Measurements from ENCODE around the gene LANCL1.
"Not testable (repeated sequence)": the region's sequence is repeated elsewhere in the genome, so short reads cannot be mapped to it uniquely, and the experiment has no call there.

GRCh38 chr2:210450942-210451341, 25.6 kb downstream of the LANCL1 start:
- TF ChIP-seq CTCF (IDR thresholded peaks at IDR 0.05 in 2 of 3, conservative IDR thresholded peaks at IDR 0.05 in 1 of 3; ENCODE audit: borderline replicate concordance in 1 of 3, insufficient read depth in 1 of 3, low read depth in 2 of 3, low read length in 2 of 3); ZBTB33 (IDR thresholded peaks at IDR 0.05; ENCODE audit: extremely low read depth, insufficient replicate concordance, low read length); POLR2A (IDR thresholded peaks at IDR 0.05; ENCODE audit: borderline replicate concordance, extremely low read depth, insufficient read depth, insufficient read length); TCF7L2 (IDR thresholded peaks at IDR 0.05; ENCODE audit: borderline replicate concordance, extremely low read depth, insufficient read depth, insufficient read length); FOSL1 (IDR thresholded peaks at IDR 0.05; ENCODE audit: low read depth); ELF1 (IDR thresholded peaks at IDR 0.05; ENCODE audit: borderline replicate concordance, low read depth); EZH2phosphoT487 (IDR thresholded peaks at IDR 0.05; ENCODE audit: borderline replicate concordance); ZNF274 (IDR thresholded peaks at IDR 0.05; ENCODE audit: low read depth, low read length); EZH2 (IDR thresholded peaks at IDR 0.05): not testable (repeated sequence)
